HUES6 (cell line): ENCODE data around the gene SLC25A39.
A peak's percentile ranks its signal among the peaks of the same experiment; 100 is the strongest.
"Not testable (repeated sequence)": the region's sequence is repeated elsewhere in the genome, so short reads cannot be mapped to it uniquely, and the experiment has no call there.

ENCODE experiments used
- H3K27ac ChIP-seq: 2 replicates; pipeline ENCODE4 v1.7.0; 2013; ENCODE audit warnings: low read depth, mild to moderate bottlenecking, low read length, inconsistent platforms
- H3K27me3 ChIP-seq: 2 replicates; pipeline ENCODE4 v1.6.1; 2013; ENCODE audit warnings: low read length; ENCODE audit not compliant: control insufficient read depth, insufficient read depth
- H3K36me3 ChIP-seq: 2 replicates; pipeline ENCODE4 v1.6.1; 2013; ENCODE audit warnings: low read length; ENCODE audit not compliant: control insufficient read depth, insufficient read depth
- H3K4me1 ChIP-seq: 2 replicates; pipeline ENCODE4 v1.6.1; 2013; ENCODE audit warnings: low read length; ENCODE audit not compliant: control insufficient read depth, insufficient read depth
- H3K4me3 ChIP-seq: 2 replicates; pipeline ENCODE4 v1.5.1; 2013; ENCODE audit warnings: low read depth, low read length
- H3K9ac ChIP-seq: one replicate; pipeline ENCODE4 v1.6.1; 2013; ENCODE audit warnings: mild to moderate bottlenecking, low read length
- H3K9me3 ChIP-seq: 2 replicates; pipeline ENCODE4 v1.6.1; 2013; ENCODE audit warnings: low read depth, low read length; ENCODE audit not compliant: control insufficient read depth, insufficient read depth

SLC25A39 gene

GRCh38 chr17:44346064-44346844, 21.6 kb upstream of the SLC25A39 start:
- no peaks in the 10 kb centered on the region for H3K9me3 ChIP-seq
- H3K4me1 ChIP-seq: peaks cover 5% of the 10 kb centered on the region
- no peak overlapping the region for H3K27ac ChIP-seq
- H3K9ac ChIP-seq: no peak overlapping the region
- peak overlapping the region; percentile 78 for H3K4me3 ChIP-seq
- H3K36me3 ChIP-seq: peaks cover 4% of the 10 kb centered on the region
- H3K27me3 ChIP-seq: peaks cover 3% of the 10 kb centered on the region; the same call in 1 of the 2 replicates

- peak overlapping the region; percentile 60 for H3K9ac ChIP-seq
- H3K4me3 ChIP-seq: peak overlapping the region; percentile 78
- H3K9me3 ChIP-seq: no peaks in the 10 kb centered on the region
- H3K27ac ChIP-seq: no peak overlapping the region
- H3K27me3 ChIP-seq: peaks cover 3% of the 10 kb centered on the region; the same call in 1 of the 2 replicates
- H3K36me3 ChIP-seq: no peaks in the 10 kb centered on the region
- H3K4me1 ChIP-seq: peaks cover 5% of the 10 kb centered on the region
Observed at GRCh38 chr17:44345454-44346026, 20.9 kb upstream of the SLC25A39 start.

- peak within 1 kb of the TSS; percentile 78 for H3K4me3 ChIP-seq
- H3K9me3 ChIP-seq: no peaks in the 10 kb centered on the region
- H3K27ac ChIP-seq: no peak within 1 kb of the TSS
- H3K36me3 ChIP-seq: no peaks in the 10 kb centered on the region
- H3K9ac ChIP-seq: peak within 1 kb of the TSS; percentile 60
- H3K27me3 ChIP-seq: peaks cover 3% of the 10 kb centered on the region; the same call in 1 of the 2 replicates
- peaks cover 5% of the 10 kb centered on the region for H3K4me1 ChIP-seq
Observed at GRCh38 chr17:44344939-44345453, 20.4 kb upstream of the SLC25A39 start, which contains the start of gene GRN. Gene GRN, plus strand, starts transcription at chr17:44345302. Its CDS starts 3,863 bp downstream, at chr17:44349165.

- Histone ChIP-seq H3K4me1 (peaks cover 6% of the 10 kb centered on the region), H3K9me3 (no peaks in the 10 kb centered on the region), H3K27ac (no peak overlapping the region), H3K9ac (no peak overlapping the region), H3K4me3 (no peak overlapping the region), H3K27me3 (peaks cover 3% of the 10 kb centered on the region; the same call in 1 of the 2 replicates), H3K36me3 (no peaks in the 10 kb centered on the region)
Observed at GRCh38 chr17:44343510-44344209, 19.0 kb upstream of the SLC25A39 start.

- not testable (repeated sequence) for H3K27ac ChIP-seq
Observed at GRCh38 chr17:44340553-44340952, 15.9 kb upstream of the SLC25A39 start.

GRCh38 chr17:44338702-44339101, 14.1 kb upstream of the SLC25A39 start:
- Histone ChIP-seq H3K27me3 (no peaks in the 10 kb centered on the region), H3K4me3 (no peak overlapping the region), H3K9ac (no peak overlapping the region), H3K36me3 (no peaks in the 10 kb centered on the region), H3K4me1 (peaks cover 10% of the 10 kb centered on the region; the same call in 1 of the 2 replicates), H3K9me3 (no peaks in the 10 kb centered on the region), H3K27ac (no peak overlapping the region)

More at GRCh38 chr17:44340553-44340952, 15.9 kb upstream of the SLC25A39 start:
- not testable (repeated sequence) for H3K36me3 ChIP-seq, H3K4me3 ChIP-seq, H3K27me3 ChIP-seq, H3K4me1 ChIP-seq, H3K9me3 ChIP-seq, H3K9ac ChIP-seq

- Histone ChIP-seq H3K4me1 (peaks cover 14% of the 10 kb centered on the region; the same call in 1 of the 2 replicates), H3K36me3 (no peaks in the 10 kb centered on the region), H3K27me3 (no peaks in the 10 kb centered on the region)
Observed at GRCh38 chr17:44335968-44336367, 11.3 kb upstream of the SLC25A39 start.

GRCh38 chr17:44335564-44335963, 10.9 kb upstream of the SLC25A39 start:
- H3K9ac ChIP-seq: no peak overlapping the region
- no peaks in the 10 kb centered on the region for H3K36me3 ChIP-seq
- no peak overlapping the region for H3K27ac ChIP-seq
- H3K4me3 ChIP-seq: no peak overlapping the region
- H3K27me3 ChIP-seq: no peaks in the 10 kb centered on the region
- H3K9me3 ChIP-seq: no peaks in the 10 kb centered on the region
- peaks cover 14% of the 10 kb centered on the region; the same call in 1 of the 2 replicates for H3K4me1 ChIP-seq

More at GRCh38 chr17:44335968-44336367, 11.3 kb upstream of the SLC25A39 start:
- Histone ChIP-seq H3K9ac (no peak overlapping the region), H3K27ac (no peak overlapping the region), H3K9me3 (no peaks in the 10 kb centered on the region), H3K4me3 (no peak overlapping the region)

GRCh38 chr17:44334727-44335126, 10.1 kb upstream of the SLC25A39 start:
- no peaks in the 10 kb centered on the region for H3K27me3 ChIP-seq
- H3K4me1 ChIP-seq: peaks cover 14% of the 10 kb centered on the region; the same call in 1 of the 2 replicates
- H3K9ac ChIP-seq: no peak overlapping the region
- H3K36me3 ChIP-seq: no peaks in the 10 kb centered on the region
- no peaks in the 10 kb centered on the region for H3K9me3 ChIP-seq
- no peak overlapping the region for H3K27ac ChIP-seq
- H3K4me3 ChIP-seq: no peak overlapping the region

GRCh38 chr17:44334315-44334714, 9.7 kb upstream of the SLC25A39 start:
- Histone ChIP-seq H3K9me3 (no peaks in the 10 kb centered on the region), H3K36me3 (no peaks in the 10 kb centered on the region), H3K4me1 (peaks cover 14% of the 10 kb centered on the region; the same call in 1 of the 2 replicates), H3K4me3 (no peak overlapping the region), H3K9ac (no peak overlapping the region), H3K27ac (no peak overlapping the region), H3K27me3 (no peaks in the 10 kb centered on the region)
